HCT116 (cell line): ENCODE measurements around the gene CACNB2.

Source experiments
- EZH2 ChIP-seq: fragments of 200-600 bp; sonication (generic); IDR thresholded peaks from 2 replicates; pipeline ENCODE4 v1.6.1; 2017; ENCODE audit warnings: antibody characterized with exemption, mixed run types
- POLR2A ChIP-seq: IDR thresholded peaks from 2 replicates; pipeline ENCODE4 v1.7.0; 2011; ENCODE audit warnings: borderline replicate concordance; ENCODE audit not compliant: insufficient read depth, insufficient read length; ENCODE audit errors: extremely low read depth
- POLR2AphosphoS5 ChIP-seq: IDR thresholded peaks from 2 replicates; pipeline ENCODE4 v1.6.1; 2011; ENCODE audit warnings: mild to moderate bottlenecking, low read depth, low read length, moderate library complexity
- SP1 ChIP-seq: IDR thresholded peaks from 2 replicates; pipeline ENCODE4 v1.6.1; 2012; ENCODE audit warnings: low read depth
- TF ChIP-seq, protein P1 (sequence below): IDR thresholded peaks from 2 replicates; pipeline ENCODE4 v1.6.1; 2012; ENCODE audit warnings: low read depth
- TF ChIP-seq, protein P2 (sequence below): IDR thresholded peaks from 2 replicates; pipeline ENCODE4 v1.6.1; 2012
- TF ChIP-seq, protein P3 (sequence below), 3 experiments: fragments of 200-600 bp in 1 of 3; sonication (generic) in 1 of 3; IDR thresholded peaks in 2 of 3; conservative IDR thresholded peaks in 1 of 3; 2 replicates each; pipeline ENCODE4 v1.5.1; 2012 to 2017; ENCODE audit warnings: low read depth in 2 of 3, low read length in 2 of 3, antibody characterized with exemption in 1 of 3, borderline replicate concordance in 1 of 3, control low read depth in 1 of 3, mild to moderate bottlenecking in 1 of 3, mixed read lengths in 1 of 3, mixed run types in 1 of 3, moderate library complexity in 1 of 3; ENCODE audit not compliant: insufficient read depth in 1 of 3
- TF ChIP-seq, protein P4 (sequence below): IDR thresholded peaks from 2 replicates; pipeline ENCODE4 v1.6.1; 2012
- TF ChIP-seq, protein P5 (sequence below): IDR thresholded peaks from 2 replicates; pipeline ENCODE4 v1.6.1; 2011; ENCODE audit warnings: mild to moderate bottlenecking, low read length, moderate library complexity; ENCODE audit not compliant: insufficient replicate concordance; ENCODE audit errors: extremely low read depth

DNA sequence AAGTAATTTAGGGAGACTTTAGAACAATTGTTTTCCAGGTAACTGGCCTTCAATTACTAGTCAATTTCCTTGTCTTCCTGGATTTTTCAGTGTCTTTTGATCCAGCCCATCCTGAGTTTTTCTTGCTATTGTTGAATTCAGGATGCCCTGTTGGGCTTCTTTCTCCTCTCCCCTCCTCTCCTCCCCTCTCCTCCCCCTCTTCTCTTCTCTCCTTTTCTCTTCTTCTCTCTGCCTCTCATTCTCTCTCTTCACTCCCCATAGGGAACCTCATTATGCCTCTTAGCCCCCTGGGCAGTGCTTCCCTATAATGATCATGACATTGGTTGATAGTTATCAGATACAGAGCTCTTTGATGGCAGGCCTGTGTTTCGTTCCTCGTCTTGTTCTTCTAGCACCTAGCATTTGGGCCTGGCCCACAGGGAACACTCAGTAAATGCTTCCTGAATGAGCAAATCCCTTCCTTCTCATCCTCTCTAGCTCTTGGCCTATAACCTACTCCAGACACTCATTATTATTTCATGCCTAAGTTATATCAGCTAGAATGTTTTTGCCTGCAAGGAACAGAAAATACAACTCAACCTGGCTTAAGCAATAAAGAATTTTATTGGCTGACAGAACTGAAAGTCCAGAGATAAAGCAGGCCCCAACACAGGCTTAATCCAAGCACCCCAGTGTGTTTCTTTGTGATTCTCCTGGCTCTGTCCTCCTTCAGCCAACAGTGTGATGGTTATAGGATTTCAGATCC lies 56.8 kb downstream of the CACNB2 start:
- TF ChIP-seq, protein P1, sequence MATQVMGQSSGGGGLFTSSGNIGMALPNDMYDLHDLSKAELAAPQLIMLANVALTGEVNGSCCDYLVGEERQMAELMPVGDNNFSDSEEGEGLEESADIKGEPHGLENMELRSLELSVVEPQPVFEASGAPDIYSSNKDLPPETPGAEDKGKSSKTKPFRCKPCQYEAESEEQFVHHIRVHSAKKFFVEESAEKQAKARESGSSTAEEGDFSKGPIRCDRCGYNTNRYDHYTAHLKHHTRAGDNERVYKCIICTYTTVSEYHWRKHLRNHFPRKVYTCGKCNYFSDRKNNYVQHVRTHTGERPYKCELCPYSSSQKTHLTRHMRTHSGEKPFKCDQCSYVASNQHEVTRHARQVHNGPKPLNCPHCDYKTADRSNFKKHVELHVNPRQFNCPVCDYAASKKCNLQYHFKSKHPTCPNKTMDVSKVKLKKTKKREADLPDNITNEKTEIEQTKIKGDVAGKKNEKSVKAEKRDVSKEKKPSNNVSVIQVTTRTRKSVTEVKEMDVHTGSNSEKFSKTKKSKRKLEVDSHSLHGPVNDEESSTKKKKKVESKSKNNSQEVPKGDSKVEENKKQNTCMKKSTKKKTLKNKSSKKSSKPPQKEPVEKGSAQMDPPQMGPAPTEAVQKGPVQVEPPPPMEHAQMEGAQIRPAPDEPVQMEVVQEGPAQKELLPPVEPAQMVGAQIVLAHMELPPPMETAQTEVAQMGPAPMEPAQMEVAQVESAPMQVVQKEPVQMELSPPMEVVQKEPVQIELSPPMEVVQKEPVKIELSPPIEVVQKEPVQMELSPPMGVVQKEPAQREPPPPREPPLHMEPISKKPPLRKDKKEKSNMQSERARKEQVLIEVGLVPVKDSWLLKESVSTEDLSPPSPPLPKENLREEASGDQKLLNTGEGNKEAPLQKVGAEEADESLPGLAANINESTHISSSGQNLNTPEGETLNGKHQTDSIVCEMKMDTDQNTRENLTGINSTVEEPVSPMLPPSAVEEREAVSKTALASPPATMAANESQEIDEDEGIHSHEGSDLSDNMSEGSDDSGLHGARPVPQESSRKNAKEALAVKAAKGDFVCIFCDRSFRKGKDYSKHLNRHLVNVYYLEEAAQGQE, result no peak
- TF ChIP-seq POLR2A (no peak), POLR2AphosphoS5 (no peak), EZH2 (no peak), SP1 (no peak)
- TF ChIP-seq, protein P2, sequence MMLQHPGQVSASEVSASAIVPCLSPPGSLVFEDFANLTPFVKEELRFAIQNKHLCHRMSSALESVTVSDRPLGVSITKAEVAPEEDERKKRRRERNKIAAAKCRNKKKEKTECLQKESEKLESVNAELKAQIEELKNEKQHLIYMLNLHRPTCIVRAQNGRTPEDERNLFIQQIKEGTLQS, result no peak
- TF ChIP-seq, protein P3, sequence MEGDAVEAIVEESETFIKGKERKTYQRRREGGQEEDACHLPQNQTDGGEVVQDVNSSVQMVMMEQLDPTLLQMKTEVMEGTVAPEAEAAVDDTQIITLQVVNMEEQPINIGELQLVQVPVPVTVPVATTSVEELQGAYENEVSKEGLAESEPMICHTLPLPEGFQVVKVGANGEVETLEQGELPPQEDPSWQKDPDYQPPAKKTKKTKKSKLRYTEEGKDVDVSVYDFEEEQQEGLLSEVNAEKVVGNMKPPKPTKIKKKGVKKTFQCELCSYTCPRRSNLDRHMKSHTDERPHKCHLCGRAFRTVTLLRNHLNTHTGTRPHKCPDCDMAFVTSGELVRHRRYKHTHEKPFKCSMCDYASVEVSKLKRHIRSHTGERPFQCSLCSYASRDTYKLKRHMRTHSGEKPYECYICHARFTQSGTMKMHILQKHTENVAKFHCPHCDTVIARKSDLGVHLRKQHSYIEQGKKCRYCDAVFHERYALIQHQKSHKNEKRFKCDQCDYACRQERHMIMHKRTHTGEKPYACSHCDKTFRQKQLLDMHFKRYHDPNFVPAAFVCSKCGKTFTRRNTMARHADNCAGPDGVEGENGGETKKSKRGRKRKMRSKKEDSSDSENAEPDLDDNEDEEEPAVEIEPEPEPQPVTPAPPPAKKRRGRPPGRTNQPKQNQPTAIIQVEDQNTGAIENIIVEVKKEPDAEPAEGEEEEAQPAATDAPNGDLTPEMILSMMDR (IDR thresholded peaks at IDR 0.05 in 2 of 3, conservative IDR thresholded peaks at IDR 0.05 in 1 of 3; ENCODE audit: borderline replicate concordance in 1 of 3, insufficient read depth in 1 of 3, low read depth in 2 of 3, low read length in 2 of 3), result no peak
- TF ChIP-seq, protein P4, sequence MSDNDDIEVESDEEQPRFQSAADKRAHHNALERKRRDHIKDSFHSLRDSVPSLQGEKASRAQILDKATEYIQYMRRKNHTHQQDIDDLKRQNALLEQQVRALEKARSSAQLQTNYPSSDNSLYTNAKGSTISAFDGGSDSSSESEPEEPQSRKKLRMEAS, result no peak
- TF ChIP-seq, protein P5, sequence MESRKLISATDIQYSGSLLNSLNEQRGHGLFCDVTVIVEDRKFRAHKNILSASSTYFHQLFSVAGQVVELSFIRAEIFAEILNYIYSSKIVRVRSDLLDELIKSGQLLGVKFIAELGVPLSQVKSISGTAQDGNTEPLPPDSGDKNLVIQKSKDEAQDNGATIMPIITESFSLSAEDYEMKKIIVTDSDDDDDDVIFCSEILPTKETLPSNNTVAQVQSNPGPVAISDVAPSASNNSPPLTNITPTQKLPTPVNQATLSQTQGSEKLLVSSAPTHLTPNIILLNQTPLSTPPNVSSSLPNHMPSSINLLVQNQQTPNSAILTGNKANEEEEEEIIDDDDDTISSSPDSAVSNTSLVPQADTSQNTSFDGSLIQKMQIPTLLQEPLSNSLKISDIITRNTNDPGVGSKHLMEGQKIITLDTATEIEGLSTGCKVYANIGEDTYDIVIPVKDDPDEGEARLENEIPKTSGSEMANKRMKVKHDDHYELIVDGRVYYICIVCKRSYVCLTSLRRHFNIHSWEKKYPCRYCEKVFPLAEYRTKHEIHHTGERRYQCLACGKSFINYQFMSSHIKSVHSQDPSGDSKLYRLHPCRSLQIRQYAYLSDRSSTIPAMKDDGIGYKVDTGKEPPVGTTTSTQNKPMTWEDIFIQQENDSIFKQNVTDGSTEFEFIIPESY, result no peak
